ENCODE measurements around the gene PLXNA2.

DNA sequence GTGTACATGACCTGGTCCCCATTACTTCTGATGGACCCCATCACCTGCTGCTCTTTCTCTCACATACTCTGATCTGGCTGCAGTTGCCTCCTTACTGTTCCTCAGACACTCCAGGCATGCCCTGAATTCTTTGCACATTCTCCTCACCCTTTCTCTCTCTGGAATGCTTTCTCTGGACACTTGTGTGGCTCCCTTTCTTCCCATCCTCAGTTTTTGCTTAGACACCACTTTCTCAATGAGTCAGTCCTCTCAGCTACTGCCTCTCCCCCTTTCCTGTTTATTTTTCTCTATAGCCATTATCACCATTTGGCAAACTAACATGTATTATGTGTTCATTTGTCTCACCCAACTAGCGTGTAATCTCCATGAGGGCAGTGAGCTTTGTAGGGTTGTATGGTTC is 28.1 kb downstream of the PLXNA2 start:
- TF ChIP-seq, protein P1, sequence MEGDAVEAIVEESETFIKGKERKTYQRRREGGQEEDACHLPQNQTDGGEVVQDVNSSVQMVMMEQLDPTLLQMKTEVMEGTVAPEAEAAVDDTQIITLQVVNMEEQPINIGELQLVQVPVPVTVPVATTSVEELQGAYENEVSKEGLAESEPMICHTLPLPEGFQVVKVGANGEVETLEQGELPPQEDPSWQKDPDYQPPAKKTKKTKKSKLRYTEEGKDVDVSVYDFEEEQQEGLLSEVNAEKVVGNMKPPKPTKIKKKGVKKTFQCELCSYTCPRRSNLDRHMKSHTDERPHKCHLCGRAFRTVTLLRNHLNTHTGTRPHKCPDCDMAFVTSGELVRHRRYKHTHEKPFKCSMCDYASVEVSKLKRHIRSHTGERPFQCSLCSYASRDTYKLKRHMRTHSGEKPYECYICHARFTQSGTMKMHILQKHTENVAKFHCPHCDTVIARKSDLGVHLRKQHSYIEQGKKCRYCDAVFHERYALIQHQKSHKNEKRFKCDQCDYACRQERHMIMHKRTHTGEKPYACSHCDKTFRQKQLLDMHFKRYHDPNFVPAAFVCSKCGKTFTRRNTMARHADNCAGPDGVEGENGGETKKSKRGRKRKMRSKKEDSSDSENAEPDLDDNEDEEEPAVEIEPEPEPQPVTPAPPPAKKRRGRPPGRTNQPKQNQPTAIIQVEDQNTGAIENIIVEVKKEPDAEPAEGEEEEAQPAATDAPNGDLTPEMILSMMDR (IDR thresholded peaks at IDR 0.05): no peak
- TF ChIP-seq POLR2A (IDR thresholded peaks at IDR 0.05): no peak
